SK-N-SH (cell line): ENCODE results near the gene AMZ1. TPM values are rescaled to one million over a fixed set of nuclear protein-coding genes. Genes with fewer than 3 reads are reported as not detected.

Experiments
- CTCF ChIA-PET: fragments of 300-600, 350-600 bp; formaldehyde crosslinking; extraction: SDS; loops from one replicate; lab custom pipeline; 2021; lab: Yijun Ruan, JAX
- POLR2A ChIA-PET: fragments of 350-600 bp; sonication (Branson Sonifier 250); formaldehyde crosslinking; extraction: SDS; loops from one replicate; lab custom pipeline; 2020; ENCODE audit warnings: antibody characterized with exemption, inconsistent platforms; lab: Yijun Ruan, JAX
- DNase-seq: peaks from one replicate; pipeline ENCODE4 v3.0.0; 2012
- H2AFZ ChIP-seq: fragments of 200-600 bp; sonication (generic); 2 replicates; pipeline ENCODE4 v1.8.1; 2016; ENCODE audit warnings: antibody characterized with exemption, mild to moderate bottlenecking, low read depth
- H3F3A ChIP-seq: fragments of 200-600 bp; sonication (generic); replicated peaks from 2 replicates; pipeline ENCODE3; 2016; ENCODE audit warnings: antibody characterized with exemption, mild to moderate bottlenecking; ENCODE audit not compliant: insufficient read depth
- H3K27ac ChIP-seq, 2 experiments: fragments of 200-500 bp in 1 of 2; fragments of 200-600 bp in 1 of 2; sonication (Bioruptor generic) in 1 of 2; sonication (generic), shearing (Covaris generic) in 1 of 2; 2 replicates each; pipeline versions ENCODE4 v1.5.1 to v1.6.1; 2014 to 2016; ENCODE audit warnings: low read depth in 2 of 2, inconsistent platforms in 1 of 2, low read length in 1 of 2, mild to moderate bottlenecking in 1 of 2, mixed read lengths in 1 of 2
- H3K27me3 ChIP-seq: fragments of 200-600 bp; sonication (generic), shearing (Covaris generic); 2 replicates; pipeline ENCODE4 v1.6.1; 2016; ENCODE audit warnings: mixed run types; ENCODE audit not compliant: insufficient read depth
- H3K36me3 ChIP-seq, 2 experiments: fragments of 200-500 bp in 1 of 2; fragments of 200-600 bp in 1 of 2; sonication (Bioruptor generic) in 1 of 2; sonication (generic) in 1 of 2; replicated peaks in 1 of 2; 2 replicates each; pipeline versions ENCODE3 to v1.5.1; 2014 to 2016; ENCODE audit warnings: low read length in 1 of 2, mild to moderate bottlenecking in 1 of 2; ENCODE audit not compliant: insufficient read depth in 2 of 2, control insufficient read depth in 1 of 2
- H3K4me1 ChIP-seq, 2 experiments: fragments of 200-500 bp in 1 of 2; fragments of 200-600 bp in 1 of 2; sonication (Bioruptor generic) in 1 of 2; sonication (generic), shearing (Covaris generic) in 1 of 2; 2 replicates each; pipeline versions ENCODE4 v1.5.1 to v1.6.1; 2014 to 2016; ENCODE audit warnings: low read depth in 1 of 2, low read length in 1 of 2, mixed run types in 1 of 2; ENCODE audit not compliant: insufficient read depth in 2 of 2, control insufficient read depth in 1 of 2
- H3K4me2 ChIP-seq: fragments of 200-600 bp; sonication (generic), shearing (Covaris generic); 2 replicates; pipeline ENCODE4 v1.6.1; 2017; ENCODE audit warnings: mixed run types
- H3K4me3 ChIP-seq, 2 experiments: fragments of 200-500 bp in 1 of 2; fragments of 200-600 bp in 1 of 2; sonication (Bioruptor generic) in 1 of 2; sonication (generic), shearing (Covaris generic) in 1 of 2; 2 replicates each; pipeline versions ENCODE4 v1.5.1 to v1.8.1; 2014 to 2016; ENCODE audit warnings: low read depth in 2 of 2, inconsistent platforms in 1 of 2, low read length in 1 of 2, mild to moderate bottlenecking in 1 of 2, mixed read lengths in 1 of 2, moderate library complexity in 1 of 2
- H3K79me2 ChIP-seq: fragments of 200-600 bp; sonication (generic); 2 replicates; pipeline ENCODE4 v1.8.1; 2017; ENCODE audit warnings: mild to moderate bottlenecking; ENCODE audit not compliant: insufficient read depth
- H3K9ac ChIP-seq: fragments of 200-600 bp; sonication (generic); 2 replicates; pipeline ENCODE4 v1.6.1; 2017; ENCODE audit warnings: mixed run types
- H3K9me2 ChIP-seq: fragments of 200-600 bp; sonication (generic); 2 replicates; pipeline ENCODE4 v1.6.1; 2017; ENCODE audit warnings: mixed run types
- H3K9me3 ChIP-seq: fragments of 200-600 bp; sonication (generic); 2 replicates; pipeline ENCODE4 v1.6.1; 2017; ENCODE audit warnings: mixed run types, mild to moderate bottlenecking, moderate library complexity
- H4K20me1 ChIP-seq: fragments of 200-600 bp; sonication (generic); 2 replicates; pipeline ENCODE4 v1.6.1; 2017; ENCODE audit warnings: mild to moderate bottlenecking, mixed run types; ENCODE audit not compliant: insufficient read depth
- CHD2 ChIP-seq: fragments of 150-350 bp; IDR thresholded peaks from 2 replicates; pipeline ENCODE4 v1.6.1; 2018; ENCODE audit warnings: low read length; ENCODE audit not compliant: partially characterized antibody
- EP300 ChIP-seq, 2 experiments: IDR thresholded peaks; 2 replicates each; pipeline versions ENCODE4 v1.4.0 to v1.6.1; 2012; ENCODE audit warnings: borderline replicate concordance in 1 of 2, low read depth in 1 of 2, low read length in 1 of 2
- FOSL2 ChIP-seq: IDR thresholded peaks from 2 replicates; pipeline ENCODE4 v1.4.0; 2012; ENCODE audit warnings: low read depth, mild to moderate bottlenecking, moderate library complexity, borderline replicate concordance
- FOXJ3 ChIP-seq: sonication (generic); formaldehyde crosslinking; IDR thresholded peaks from 2 replicates; pipeline ENCODE4 v1.5.1; 2020; ENCODE audit warnings: mild to moderate bottlenecking, missing genetic modification reagents
- FOXM1 ChIP-seq: IDR thresholded peaks from 2 replicates; pipeline ENCODE4 v1.4.0; 2012; ENCODE audit warnings: low read depth, mild to moderate bottlenecking
- GABPA ChIP-seq: IDR thresholded peaks from 2 replicates; pipeline ENCODE4 v1.4.0; 2012; ENCODE audit warnings: low read depth, mild to moderate bottlenecking
- MXI1 ChIP-seq: IDR thresholded peaks from 2 replicates; pipeline ENCODE4 v1.6.1; 2012; ENCODE audit warnings: mild to moderate bottlenecking, low read depth, low read length, improper control_type of control experiment
- REST ChIP-seq: IDR thresholded peaks from 2 replicates; pipeline ENCODE4 v1.6.1; 2012; ENCODE audit warnings: mild to moderate bottlenecking, low read depth, low read length, moderate library complexity
- RFX5 ChIP-seq: IDR thresholded peaks from 2 replicates; pipeline ENCODE4 v1.6.1; 2012; ENCODE audit warnings: mild to moderate bottlenecking, improper control_type of control experiment, low read length
- TEAD4 ChIP-seq: IDR thresholded peaks from 2 replicates; pipeline ENCODE4 v1.4.0; 2012; ENCODE audit warnings: mild to moderate bottlenecking, borderline replicate concordance; ENCODE audit not compliant: insufficient read depth
- YY1 ChIP-seq: IDR thresholded peaks from 2 replicates; pipeline ENCODE4 v1.4.0; 2012; ENCODE audit warnings: low read depth, mild to moderate bottlenecking
- WGBS: methylation state at CpG from one replicate; pipeline ENCODE4 v1.1.6; 2017; ENCODE audit warnings: low lambda C conversion rate; 5-methylcytosine and 5-hydroxymethylcytosine counted together
- polyA plus RNA-seq, 3 experiments: library from polyadenylated mRNA; depleted of rRNA; stranded (reverse); fragments of >200 nt; gene quantifications; 2 replicates each; pipeline ENCODE4 v1.2.3, GENCODE V29; 2012
- TF ChIP-seq, protein P1 (sequence below): fragments of 150-350 bp; IDR thresholded peaks from 2 replicates; pipeline ENCODE4 v1.6.1; 2017; ENCODE audit warnings: antibody characterized with exemption, low read length, low read depth, borderline replicate concordance
- TF ChIP-seq, protein P2 (sequence below): IDR thresholded peaks from 2 replicates; pipeline ENCODE4; 2012

The AMZ1 gene
- polyA plus RNA-seq, 1 of the 3 experiments (the other 2 are of a cell fraction) = 0.15 TPM

DNA sequence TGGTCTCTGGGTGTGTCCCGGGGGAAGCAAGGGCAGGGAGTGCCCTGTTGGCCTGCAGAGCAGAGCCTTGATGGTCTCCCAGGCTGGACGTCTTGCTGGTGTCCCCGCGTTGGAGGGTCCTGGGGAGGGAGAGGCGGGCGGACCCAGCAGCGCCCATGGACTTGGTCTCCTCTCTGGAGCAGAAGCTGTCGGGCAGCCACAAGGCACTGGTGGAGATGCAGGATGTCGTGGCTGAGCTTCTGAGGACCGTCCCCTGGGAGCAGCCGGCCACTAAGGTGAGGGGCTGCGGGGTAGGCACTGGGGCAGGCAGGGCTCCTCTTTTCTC, 35.3 kb upstream of the AMZ1 start:
- Histone ChIP-seq H4K20me1 (peaks cover 28% of the 10 kb centered on the region), H3K27me3 (no peaks in the 10 kb centered on the region), H3K79me2 (peaks cover 20% of the 10 kb centered on the region; the same call in 1 of the 2 replicates), H3K36me3 (peaks cover 45 to 69% of the 10 kb centered on the region in 2 experiments), H3K9me2 (no peaks in the 10 kb centered on the region), H3K27ac (no peak overlapping the region; a peak in 1 of 4 replicates), H3F3A (peaks cover 6% of the 10 kb centered on the region), H3K4me1 (peaks cover 0 to 16% of the 10 kb centered on the region in 2 experiments; a peak in 1 of 4 replicates), H3K4me3 (no peak overlapping the region), H3K9me3 (no peaks in the 10 kb centered on the region), H2AFZ (no peak overlapping the region), H3K4me2 (no peak overlapping the region), H3K9ac (no peak overlapping the region)
- DNase-seq = no peak
- ChIA-PET CTCF (interaction anchor here (0.8 to 4.6 kb wide), 8 partner anchors 8 to 48 kb away, joined by 3 to 28 read pairs (median 5); no protein-coding TSS in a partner anchor), POLR2A (no interaction called here)
- WGBS = 95% methylated on average over 9 of the region's 12 CpGs
- TF ChIP-seq FOXJ3 (no peak), MXI1 (no peak), EP300 (IDR thresholded peaks at IDR 0.05; ENCODE audit: borderline replicate concordance in 1 of 2, low read depth in 1 of 2, low read length in 1 of 2) (no peak), FOXM1 (no peak), FOSL2 (no peak), RFX5 (no peak), GABPA (no peak), CHD2 (no peak), TEAD4 (no peak), YY1 (no peak), REST (no peak)
- TF ChIP-seq, protein P1, sequence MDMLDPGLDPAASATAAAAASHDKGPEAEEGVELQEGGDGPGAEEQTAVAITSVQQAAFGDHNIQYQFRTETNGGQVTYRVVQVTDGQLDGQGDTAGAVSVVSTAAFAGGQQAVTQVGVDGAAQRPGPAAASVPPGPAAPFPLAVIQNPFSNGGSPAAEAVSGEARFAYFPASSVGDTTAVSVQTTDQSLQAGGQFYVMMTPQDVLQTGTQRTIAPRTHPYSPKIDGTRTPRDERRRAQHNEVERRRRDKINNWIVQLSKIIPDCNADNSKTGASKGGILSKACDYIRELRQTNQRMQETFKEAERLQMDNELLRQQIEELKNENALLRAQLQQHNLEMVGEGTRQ = no peak
- TF ChIP-seq, protein P2, sequence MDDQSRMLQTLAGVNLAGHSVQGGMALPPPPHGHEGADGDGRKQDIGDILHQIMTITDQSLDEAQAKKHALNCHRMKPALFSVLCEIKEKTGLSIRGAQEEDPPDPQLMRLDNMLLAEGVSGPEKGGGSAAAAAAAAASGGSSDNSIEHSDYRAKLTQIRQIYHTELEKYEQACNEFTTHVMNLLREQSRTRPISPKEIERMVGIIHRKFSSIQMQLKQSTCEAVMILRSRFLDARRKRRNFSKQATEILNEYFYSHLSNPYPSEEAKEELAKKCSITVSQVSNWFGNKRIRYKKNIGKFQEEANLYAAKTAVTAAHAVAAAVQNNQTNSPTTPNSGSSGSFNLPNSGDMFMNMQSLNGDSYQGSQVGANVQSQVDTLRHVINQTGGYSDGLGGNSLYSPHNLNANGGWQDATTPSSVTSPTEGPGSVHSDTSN = no peak
